NAMALWA (cell line): ENCODE data around the gene MAP2.
A peak's percentile ranks its signal among the peaks of the same experiment; 100 is the strongest.

Source experiments
- DNase-seq: peaks from one replicate; pipeline ENCODE4 v3.0.0-alpha.2; 2015; ENCODE audit warnings: low spot score

Gene MAP2

DNA sequence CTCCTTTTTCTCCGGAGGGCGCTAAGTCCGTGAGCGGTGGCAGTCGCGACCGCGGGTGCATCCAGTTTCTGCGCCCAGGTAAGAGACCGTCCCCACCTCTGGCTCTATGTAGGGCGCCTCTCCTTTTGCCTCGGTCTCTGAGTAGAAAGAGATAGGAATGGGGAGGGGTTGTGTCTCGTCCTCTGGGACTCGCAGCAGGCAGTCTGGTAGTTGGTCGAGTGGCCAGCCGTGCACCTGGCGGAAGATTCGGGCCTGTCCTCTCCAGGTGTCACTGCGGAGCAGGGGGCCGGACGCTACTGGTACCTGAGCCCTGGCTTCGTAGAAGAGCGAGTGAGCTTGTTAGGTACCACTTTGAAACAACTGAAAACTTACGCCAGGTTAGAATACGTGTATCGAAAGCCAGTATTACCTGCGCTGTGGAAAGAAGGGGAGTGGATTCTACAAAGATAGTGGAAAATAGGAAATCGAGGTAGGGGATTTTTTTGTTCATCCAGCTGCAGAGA lies 403 bp downstream of the MAP2 start:
- no peak for DNase-seq

DNA sequence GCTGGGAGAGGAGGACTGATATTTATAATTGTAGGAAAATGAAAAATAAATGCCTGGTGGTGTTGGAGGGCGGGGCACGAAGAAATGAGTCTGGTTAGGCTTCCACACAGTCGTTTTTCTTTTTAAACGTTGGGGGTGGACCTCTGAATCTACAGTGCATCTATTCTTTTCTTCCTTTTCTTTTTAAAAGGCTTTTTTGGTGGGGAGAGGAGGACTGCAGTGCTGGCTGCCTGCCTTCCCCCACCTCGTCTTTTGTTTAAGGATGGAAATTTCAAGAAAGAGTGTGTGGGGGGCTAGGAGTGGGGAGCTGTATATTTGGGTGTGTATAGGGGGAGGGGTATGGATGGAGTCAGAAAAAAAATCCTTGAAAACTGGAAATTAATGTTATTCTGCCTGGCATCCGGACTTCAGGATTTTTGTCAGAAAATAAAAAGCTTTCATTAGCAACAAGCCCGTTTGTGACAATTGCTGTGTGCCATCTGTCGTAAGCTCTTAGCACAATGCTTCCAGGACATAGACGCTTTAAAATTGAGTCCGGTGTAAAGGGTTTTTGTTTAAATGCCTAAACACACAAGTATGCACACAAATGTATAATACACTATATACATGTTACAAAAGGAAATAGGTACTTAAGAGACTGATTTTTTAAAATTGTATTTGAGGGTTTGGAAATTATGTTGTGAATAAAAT lies 1.1 kb downstream of the MAP2 start:
- DNase-seq, result no peak

GRCh38 chr2:209425471-209426071 lies 1.7 kb downstream of the MAP2 start:
- peak; percentile 63 for DNase-seq

- no peak for DNase-seq
These were observed 2.6 kb downstream of the MAP2 start for GRCh38 chr2:209426432-209426831.

- DNase-seq, result no peak
These were observed 7.9 kb downstream of the MAP2 start for GRCh38 chr2:209431701-209432100.

DNA sequence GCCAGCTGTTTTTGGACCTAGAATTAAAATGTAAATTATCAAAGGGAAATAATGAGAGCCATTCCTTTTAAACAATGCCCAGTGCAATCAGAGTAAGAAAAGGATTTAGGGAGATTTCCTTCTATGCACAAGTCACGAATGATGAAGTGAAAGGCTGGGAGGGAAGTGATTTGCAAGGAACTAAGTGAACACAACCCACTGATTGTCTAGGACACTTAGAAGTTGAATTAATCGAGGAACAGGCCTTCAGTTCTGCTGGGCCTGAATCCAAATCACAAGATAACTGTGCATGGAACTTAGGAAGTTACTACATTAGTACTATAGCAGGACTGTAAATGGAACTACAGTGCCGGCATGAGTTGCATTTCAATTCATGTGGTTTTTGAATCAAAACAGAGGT lies 17.7 kb downstream of the MAP2 start:
- DNase-seq, result no peak

DNA sequence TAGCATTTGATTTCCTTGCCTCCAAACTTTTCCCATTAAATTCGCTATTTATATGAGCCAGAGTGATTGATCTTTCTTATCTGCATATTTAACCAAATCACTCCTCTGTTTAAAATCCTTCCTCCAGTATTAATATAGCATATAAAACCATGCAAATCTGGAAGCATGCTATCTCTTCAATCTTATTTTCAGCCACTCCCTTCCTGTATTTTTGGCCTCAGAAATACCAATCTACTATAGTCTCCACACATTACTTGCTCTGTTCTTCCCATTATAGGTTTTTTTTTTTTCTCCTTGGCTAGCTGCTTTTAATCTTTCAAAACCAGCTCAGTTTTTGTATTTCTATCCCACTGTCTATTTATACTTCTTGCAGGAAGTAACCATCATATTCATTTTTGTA lies 19.1 kb downstream of the MAP2 start:
- no peak for DNase-seq

DNA sequence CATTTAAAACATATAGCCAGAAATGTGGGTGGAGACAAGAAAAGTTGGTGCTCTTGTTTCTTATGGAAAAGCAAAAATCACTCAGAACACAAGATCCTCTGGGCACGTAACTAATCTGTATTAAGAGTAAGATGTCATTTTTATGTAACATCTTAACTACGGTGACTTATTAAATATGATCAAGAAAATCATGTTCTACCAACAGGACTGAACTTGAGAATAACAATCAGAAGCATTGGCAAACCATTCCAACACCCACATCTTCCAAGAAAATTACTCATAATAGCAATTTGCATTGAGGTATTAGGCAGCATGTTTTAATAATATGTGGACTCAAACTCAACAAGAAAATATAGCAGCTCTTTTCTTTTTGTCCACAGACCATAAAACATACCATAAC lies 21.6 kb downstream of the MAP2 start:
- DNase-seq, result no peak

DNA sequence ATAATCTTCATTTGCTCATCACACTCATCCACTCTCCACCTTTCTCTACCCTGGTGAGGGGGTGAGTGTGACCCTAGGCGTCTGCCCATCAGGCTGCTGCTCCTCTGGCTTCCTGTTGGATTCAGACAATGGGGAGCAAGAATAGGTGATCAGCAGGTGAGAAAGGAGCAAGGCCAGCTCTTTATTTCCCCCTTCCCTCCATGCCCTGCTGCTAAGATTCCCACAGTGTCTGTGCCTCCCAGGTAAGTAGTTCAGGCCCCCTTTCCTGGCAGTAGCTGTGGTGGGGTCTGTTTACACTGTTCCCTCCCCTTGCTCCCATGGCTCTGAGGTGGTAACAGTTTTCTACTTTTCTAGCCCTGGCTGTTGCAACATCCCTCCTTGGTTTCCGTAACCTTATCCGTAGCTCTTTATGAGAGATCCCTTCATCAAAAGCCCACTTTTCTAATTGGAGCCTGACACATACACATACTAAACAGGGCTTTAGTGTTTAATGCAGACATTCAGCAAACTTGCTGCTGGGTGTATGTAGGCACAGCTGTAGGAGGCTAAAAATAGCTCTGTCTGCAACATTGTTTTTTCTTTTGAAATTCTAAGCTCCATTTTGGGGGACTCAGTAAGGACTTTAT lies 27.5 kb downstream of the MAP2 start:
- DNase-seq, result no peak

GRCh38 chr2:209456489-209456888 lies 32.6 kb downstream of the MAP2 start:
- DNase-seq, result no peak

DNA sequence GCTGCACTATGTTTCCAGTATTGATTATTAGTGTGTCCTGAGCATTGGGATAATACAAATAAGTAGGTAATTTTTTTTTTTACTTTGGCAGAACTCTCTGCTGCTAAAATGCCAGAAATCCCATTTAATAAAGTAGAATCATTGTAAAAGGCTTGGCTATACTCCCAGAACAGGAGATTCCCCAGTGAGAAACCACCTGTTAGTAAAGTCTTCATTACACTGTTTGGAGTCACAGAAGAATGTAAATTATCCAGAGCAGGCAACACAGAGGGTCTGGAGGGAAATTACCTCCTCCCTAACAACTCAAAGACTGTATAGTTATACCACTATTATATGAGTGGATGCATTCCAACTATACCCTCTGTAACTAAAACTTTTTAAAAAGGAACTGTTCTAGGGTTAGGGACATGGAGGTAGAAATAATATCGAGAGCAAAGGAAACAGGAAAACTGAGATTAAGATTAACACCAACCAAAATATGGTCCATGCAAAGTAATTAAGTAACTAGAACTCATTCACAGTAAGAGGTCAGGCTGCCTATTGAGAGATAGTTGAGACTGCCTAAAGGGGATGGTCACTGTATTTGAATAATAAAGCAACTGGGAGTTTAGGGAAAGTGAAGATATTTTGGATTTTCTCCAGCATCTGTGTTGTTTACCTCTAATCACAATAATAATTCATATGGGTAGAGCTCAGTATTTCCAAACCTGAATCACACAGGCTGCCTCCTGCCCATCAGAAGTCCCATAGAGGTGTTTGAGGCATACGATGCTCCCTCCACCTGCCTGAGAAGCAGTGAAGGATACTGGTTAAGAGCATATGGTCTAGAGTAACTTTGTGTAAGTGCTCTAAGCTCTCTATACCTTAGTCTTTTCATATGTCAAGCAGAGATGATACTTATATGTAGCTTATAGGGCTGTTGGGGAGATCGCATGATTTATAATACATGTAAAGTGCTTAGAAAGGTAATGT lies 34.4 kb downstream of the MAP2 start:
- no peak for DNase-seq

DNA sequence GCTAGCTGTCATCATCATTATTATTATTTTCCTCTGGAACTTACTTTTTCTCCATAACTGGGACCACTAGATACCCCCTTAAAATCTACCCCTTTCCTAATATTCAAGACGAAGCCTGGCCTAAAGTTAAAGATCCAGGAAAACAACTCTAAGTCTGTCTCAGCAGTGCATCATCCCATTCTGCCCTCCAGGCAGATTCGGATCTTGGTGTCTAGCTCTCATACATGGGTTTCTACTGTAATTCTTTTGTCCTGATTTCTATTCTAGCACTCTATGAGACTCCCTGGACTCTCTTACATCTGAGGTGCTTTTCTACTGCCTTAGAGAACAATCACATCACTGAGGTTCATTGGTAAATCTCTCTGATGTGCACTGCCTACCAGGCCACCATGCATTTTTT lies 35.5 kb downstream of the MAP2 start:
- no peak for DNase-seq

DNA sequence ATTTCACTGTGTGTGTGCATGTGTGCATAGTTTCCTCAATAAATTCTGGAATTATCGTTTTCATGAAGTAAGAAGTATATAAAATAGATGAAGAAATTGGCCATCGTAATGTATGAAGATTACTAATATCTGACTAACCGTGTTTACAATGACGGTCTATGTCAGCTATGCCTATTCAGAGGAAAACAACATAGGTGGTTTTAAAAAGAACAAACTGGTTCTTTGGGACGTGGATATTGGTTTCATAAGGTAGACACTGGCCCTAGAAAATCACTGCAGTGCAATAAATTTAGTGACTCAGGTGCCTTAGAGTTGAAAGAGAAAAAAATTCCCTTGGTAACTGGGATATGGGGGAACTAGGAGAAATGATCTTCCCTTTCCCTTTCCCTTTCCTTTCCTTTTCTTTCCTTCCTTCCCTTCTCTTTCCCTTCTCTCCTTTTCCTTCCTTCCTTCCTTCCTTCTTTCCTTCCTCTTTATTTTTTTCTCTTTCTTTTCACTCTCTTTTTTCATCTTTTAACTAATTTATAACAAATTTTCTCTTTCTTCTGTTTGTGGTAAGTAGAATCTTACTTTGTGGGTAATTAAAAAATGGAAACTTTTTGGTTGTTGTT lies 36.4 kb downstream of the MAP2 start:
- DNase-seq, result no peak

DNA sequence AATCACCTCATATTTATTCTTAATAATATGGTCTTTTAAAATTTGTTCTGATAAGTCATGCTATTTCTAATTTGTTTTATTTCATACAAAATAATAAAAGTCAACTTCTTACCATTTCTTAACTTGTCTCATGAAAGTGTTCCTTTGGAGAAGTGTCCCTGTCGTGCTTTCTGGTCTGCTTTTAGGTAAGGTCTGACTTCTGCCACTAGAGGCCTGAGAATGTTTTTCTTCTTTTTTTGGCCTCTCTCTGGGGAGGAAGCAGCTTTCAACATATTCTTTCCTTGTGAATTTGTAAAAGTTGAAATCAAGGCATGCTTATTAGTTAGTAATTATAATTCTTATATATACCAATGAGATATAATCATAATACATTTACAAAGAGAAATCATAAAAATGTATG lies 39.4 kb downstream of the MAP2 start:
- peak; percentile 34 for DNase-seq

GRCh38 chr2:209463835-209464234 lies 40.0 kb downstream of the MAP2 start:
- DNase-seq, result no peak

DNA sequence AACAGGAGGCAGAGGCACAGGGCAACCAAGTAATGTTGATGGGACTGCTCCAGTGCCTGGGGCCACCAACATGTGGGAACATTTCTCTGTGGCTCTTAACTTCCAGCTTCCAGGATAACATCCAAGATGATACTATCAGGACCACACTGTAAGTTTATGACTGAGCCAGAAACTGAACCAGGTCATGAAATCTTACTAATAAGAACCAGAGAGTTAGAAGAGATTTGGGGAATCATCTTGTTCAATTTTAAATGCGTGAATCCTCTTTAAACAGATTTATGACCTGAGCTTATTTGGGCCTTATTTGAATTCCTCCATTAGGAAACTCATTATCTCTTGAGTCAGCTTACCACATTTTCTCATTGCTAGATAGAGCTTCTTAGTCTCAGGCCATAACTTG lies 45.0 kb downstream of the MAP2 start:
- no peak for DNase-seq

- no peak for DNase-seq
These were observed 45.6 kb downstream of the MAP2 start for GRCh38 chr2:209469481-209469880.

- no peak for DNase-seq
These were observed 46.6 kb downstream of the MAP2 start for GRCh38 chr2:209470466-209470865.

- no peak for DNase-seq
These were observed 47.2 kb downstream of the MAP2 start for GRCh38 chr2:209471037-209471436.

DNA sequence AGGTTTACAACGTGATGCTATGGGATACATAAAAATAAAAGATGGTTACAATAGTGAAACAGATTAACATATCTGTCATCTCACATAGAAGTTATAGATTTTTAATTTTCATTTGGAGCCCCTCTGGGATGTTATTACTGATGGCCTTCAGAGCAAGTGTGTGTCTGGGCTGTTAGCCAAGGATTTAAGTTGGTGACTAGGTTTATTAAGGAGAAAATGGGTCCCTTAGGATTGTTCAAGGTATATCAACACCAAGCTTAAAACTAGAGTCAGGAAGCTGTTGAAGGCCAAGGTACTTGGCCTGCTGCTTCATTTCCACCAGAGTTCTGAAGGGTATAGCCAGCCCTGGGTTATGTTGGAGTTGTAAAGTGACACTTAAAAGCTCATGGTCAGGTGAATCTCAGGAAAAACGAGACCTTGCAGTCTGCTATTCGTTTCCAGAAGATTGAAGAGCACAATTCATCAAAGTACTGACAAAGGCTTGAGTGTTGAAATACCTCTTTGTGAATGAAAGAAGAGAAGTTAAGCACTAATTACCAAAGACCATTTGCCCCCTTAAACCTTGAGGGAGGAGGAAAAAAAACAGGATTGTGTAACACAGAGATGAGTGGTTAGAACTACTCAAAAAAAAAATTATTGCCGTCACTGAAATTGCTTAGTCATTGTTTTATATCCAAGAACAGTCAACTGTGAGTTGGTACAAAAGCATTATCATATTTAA lies 48.4 kb downstream of the MAP2 start:
- no peak for DNase-seq

DNA sequence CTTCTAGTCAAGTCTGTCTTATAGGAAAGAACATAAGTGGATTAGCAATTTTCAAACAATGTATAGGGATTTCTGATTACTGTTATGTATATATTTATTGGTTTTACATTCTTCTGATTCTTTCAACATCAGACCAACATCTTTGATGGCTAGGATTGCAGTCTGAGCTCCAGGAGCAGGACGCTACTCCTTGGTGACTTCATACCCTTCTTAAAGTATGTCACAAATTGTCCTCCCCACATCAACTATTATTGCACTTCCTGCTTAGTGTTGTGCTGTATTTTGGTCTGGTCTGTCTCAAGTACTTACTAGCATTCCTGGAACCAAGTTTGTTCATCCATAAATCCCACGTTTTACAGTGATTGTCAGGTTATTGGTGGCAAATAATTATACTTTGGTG lies 49.0 kb downstream of the MAP2 start:
- DNase-seq, result no peak
